GM23338 (cell line): ENCODE data around the gene MAPT. TPM values are rescaled to one million over a fixed set of nuclear protein-coding genes. Genes with fewer than 3 reads are reported as not detected.

Experiments used
- ATAC-seq: fragments of 200-7000 bp; cut with Tn5 transposase; 3 replicates; pipeline ENCODE4 v1.9.1; 2020
- DNase-seq: peaks from one replicate; pipeline ENCODE4 v3.0.0-alpha.2; 2015; ENCODE audit warnings: low spot score
- H2AFZ ChIP-seq: fragments of 200-600 bp; sonication (generic); 2 replicates; pipeline ENCODE4 v1.8.0; 2016; ENCODE audit warnings: antibody characterized with exemption, mild to moderate bottlenecking, moderate library complexity
- H3F3A ChIP-seq: fragments of 200-600 bp; sonication (generic); replicated peaks from 2 replicates; pipeline ENCODE4 v1.8.0; 2017; ENCODE audit warnings: antibody characterized with exemption, mixed run types, low read depth
- H3K27ac ChIP-seq: fragments of 200-600 bp; sonication (generic); 2 replicates; pipeline ENCODE4 v1.6.1; 2016; ENCODE audit warnings: low read depth
- H3K27me3 ChIP-seq: fragments of 200-600 bp; sonication (generic); 2 replicates; pipeline ENCODE4 v1.8.0; 2016; ENCODE audit warnings: mild to moderate bottlenecking, mixed run types, moderate library complexity; ENCODE audit not compliant: insufficient read depth
- H3K36me3 ChIP-seq: fragments of 200-600 bp; sonication (generic); 2 replicates; pipeline ENCODE4 v1.8.0; 2016; ENCODE audit warnings: mild to moderate bottlenecking; ENCODE audit not compliant: insufficient read depth
- H3K4me1 ChIP-seq: fragments of 200-600 bp; sonication (generic); 2 replicates; pipeline ENCODE4 v1.8.0; 2016; ENCODE audit warnings: mild to moderate bottlenecking, moderate library complexity; ENCODE audit not compliant: insufficient read depth
- H3K4me2 ChIP-seq: fragments of 200-600 bp; sonication (generic); 2 replicates; pipeline ENCODE4 v1.7.1; 2017; ENCODE audit warnings: mixed run types
- H3K4me3 ChIP-seq: fragments of 200-600 bp; sonication (generic); 2 replicates; pipeline ENCODE4 v1.6.1; 2016; ENCODE audit warnings: mixed run types
- H3K79me2 ChIP-seq: fragments of 200-600 bp; sonication (generic); replicated peaks from 2 replicates; pipeline ENCODE4 v1.8.0; 2017; ENCODE audit warnings: mild to moderate bottlenecking; ENCODE audit not compliant: insufficient read depth
- H3K9me2 ChIP-seq: fragments of 200-600 bp; sonication (generic); 2 replicates; pipeline ENCODE4 v1.8.0; 2017; ENCODE audit not compliant: insufficient read depth
- H4K20me1 ChIP-seq: fragments of 200-600 bp; sonication (generic); replicated peaks from 2 replicates; pipeline ENCODE4 v1.8.0; 2017; ENCODE audit warnings: mild to moderate bottlenecking; ENCODE audit not compliant: insufficient read depth
- H3K27ac Mint-ChIP-seq: 2 replicates; pipeline ENCODE4 v1.8.0; 2020; ENCODE audit warnings: inconsistent platforms, mild to moderate bottlenecking, moderate library complexity, mixed read lengths
- H3K27me3 Mint-ChIP-seq: 3 replicates; pipeline ENCODE4 v1.8.0; 2022; ENCODE audit warnings: low read depth, mild to moderate bottlenecking, moderate library complexity, mixed read lengths, inconsistent platforms; ENCODE audit not compliant: insufficient read depth, poor library complexity
- H3K36me3 Mint-ChIP-seq: 3 replicates; pipeline ENCODE4 v1.8.0; 2021; ENCODE audit warnings: low read depth, mild to moderate bottlenecking, inconsistent platforms, moderate library complexity, mixed read lengths
- H3K4me1 Mint-ChIP-seq: 3 replicates; pipeline ENCODE4 v1.8.0; 2020; ENCODE audit warnings: mild to moderate bottlenecking, inconsistent platforms, mixed read lengths
- H3K4me3 Mint-ChIP-seq: 3 replicates; pipeline ENCODE4 v1.8.0; 2021; ENCODE audit warnings: moderate library complexity, mild to moderate bottlenecking, inconsistent platforms, mixed read lengths
- H3K9me3 Mint-ChIP-seq: 3 replicates; pipeline ENCODE4 v1.8.0; 2020; ENCODE audit warnings: moderate library complexity, mild to moderate bottlenecking, inconsistent platforms, mixed read lengths
- CREB1 ChIP-seq: fragments of 250-450 bp; sonication (Bioruptor Pico); IDR thresholded peaks from 2 replicates; pipeline ENCODE4 v1.5.0; 2020; ENCODE audit warnings: low read depth, mild to moderate bottlenecking, moderate library complexity
- CTCF ChIP-seq, 2 experiments: fragments of 200-600 bp in 1 of 2; sonication (generic) in 1 of 2; conservative IDR thresholded peaks; 2 replicates each; pipeline versions ENCODE4 v1.5.1 to v1.6.1; 2016 to 2017; ENCODE audit warnings: antibody characterized with exemption in 2 of 2, low read depth in 2 of 2, mild to moderate bottlenecking in 2 of 2, moderate library complexity in 1 of 2
- ETS1 ChIP-seq: IDR thresholded peaks from 2 replicates; pipeline ENCODE4 v1.6.1; 2016; ENCODE audit warnings: antibody characterized with exemption
- EZH2phosphoT487 ChIP-seq: fragments of 200-600 bp; sonication (generic); IDR thresholded peaks from one replicate; pipeline ENCODE4 v1.8.1; 2018; ENCODE audit warnings: antibody characterized with exemption; ENCODE audit not compliant: unreplicated experiment
- NANOG ChIP-seq: IDR thresholded peaks from 2 replicates; pipeline ENCODE4 v1.6.1; 2016; ENCODE audit warnings: antibody characterized with exemption, borderline replicate concordance
- STAT1 ChIP-seq: IDR thresholded peaks from one replicate; pipeline ENCODE4 v1.6.1; 2016; ENCODE audit warnings: antibody characterized with exemption; ENCODE audit not compliant: unreplicated experiment
- ZNF331 ChIP-seq: fragments of 250-450 bp; sonication (Bioruptor Pico); IDR thresholded peaks from 2 replicates; pipeline ENCODE4 v1.5.0; 2020; ENCODE audit warnings: low read depth, mild to moderate bottlenecking, moderate library complexity
- ZNF462 ChIP-seq: fragments of 250-450 bp; sonication (Bioruptor Pico); IDR thresholded peaks from 2 replicates; pipeline ENCODE4 v1.5.0; 2020; ENCODE audit warnings: mild to moderate bottlenecking, moderate library complexity
- polyA plus RNA-seq: library from polyadenylated mRNA; unstranded; fragments of >200 nt; fragmentation: Nextera tagmentation; extraction: Ambion mirVana; gene quantifications from 2 replicates; pipeline ENCODE4 v1.2.1, GENCODE V29; 2016
- total RNA-seq: library from RNA; depleted of rRNA; stranded (reverse); fragments of >200 nt; shearing (Covaris generic); gene quantifications from 2 replicates; pipeline ENCODE4 v1.2.3, GENCODE V29; 2014

The MAPT gene
- total and polyA plus RNA-seq, 2 experiments from 2014 or later: 1.1 to 2.1 TPM

- H3K4me1 ChIP-seq: no peaks in the 10 kb centered on the region
- H3K79me2 ChIP-seq: no peaks in the 10 kb centered on the region
- Mint-ChIP-seq H3K36me3 (no peaks in the 10 kb centered on the region), H3K27me3 (peaks cover 9% of the 10 kb centered on the region), H3K9me3 (0 out of 3 replicates have a peak, but pooled peaks cover 5% of the 10 kb centered on the region), H3K4me1 (peaks cover 2% of the 10 kb centered on the region; the same call in 1 of the 3 replicates), H3K27ac (no peak overlapping the region), H3K4me3 (no peak overlapping the region)
- H3K27me3 ChIP-seq: no peaks in the 10 kb centered on the region
- ATAC-seq (no peak), DNase-seq (no peak)
- no peak overlapping the region for H3K27ac ChIP-seq
- no peaks in the 10 kb centered on the region for H3F3A ChIP-seq
- no peaks in the 10 kb centered on the region for H3K36me3 ChIP-seq
- H3K9me2 ChIP-seq: no peaks in the 10 kb centered on the region
- no peak for TF ChIP-seq ZNF331
- TF ChIP-seq ETS1: no peak
- TF ChIP-seq CREB1: no peak
- no peak for TF ChIP-seq EZH2phosphoT487
- TF ChIP-seq NANOG: no peak
- no peak overlapping the region for H3K4me3 ChIP-seq
- H2AFZ ChIP-seq: no peak overlapping the region
- H3K4me2 ChIP-seq: no peak overlapping the region
- H4K20me1 ChIP-seq: no peaks in the 10 kb centered on the region
Observed at GRCh38 chr17:45855691-45856336, 38.5 kb upstream of the MAPT start.

GRCh38 chr17:45857977-45858708 lies 36.2 kb upstream of the MAPT start:
- H3K9me2 ChIP-seq: no peaks in the 10 kb centered on the region
- no peak overlapping the region for H3K4me2 ChIP-seq
- no peaks in the 10 kb centered on the region for H3K79me2 ChIP-seq
- peaks cover 2% of the 10 kb centered on the region; the same call in 1 of the 3 replicates for H3K4me1 Mint-ChIP-seq
- H3K27ac Mint-ChIP-seq: no peak overlapping the region
- no peaks in the 10 kb centered on the region for H4K20me1 ChIP-seq
- H3K27ac ChIP-seq: no peak overlapping the region
- DNase-seq: peak; percentile 80
- H2AFZ ChIP-seq: no peak overlapping the region
- no peak overlapping the region for H3K4me3 Mint-ChIP-seq
- H3K27me3 Mint-ChIP-seq: peaks cover 7% of the 10 kb centered on the region
- no peak overlapping the region for H3K4me3 ChIP-seq
- no peaks in the 10 kb centered on the region for H3K36me3 ChIP-seq
- 0 out of 3 replicates have a peak, but pooled peaks cover 5% of the 10 kb centered on the region for H3K9me3 Mint-ChIP-seq
- no peaks in the 10 kb centered on the region for H3K36me3 Mint-ChIP-seq
- no peaks in the 10 kb centered on the region for H3K27me3 ChIP-seq
- H3F3A ChIP-seq: no peaks in the 10 kb centered on the region
- peak; percentile 92 for ATAC-seq
- H3K4me1 ChIP-seq: no peaks in the 10 kb centered on the region
- no peak for TF ChIP-seq CTCF (conservative IDR thresholded peaks at IDR 0.05; ENCODE audit: low read depth in 2 of 2)
- TF ChIP-seq CREB1: no peak
- no peak for TF ChIP-seq STAT1
- no peak for TF ChIP-seq ZNF462 (CRISPR knock-in tag)
